ENCODE data around the gene PNN. TPM values are rescaled to one million over a fixed set of nuclear protein-coding genes. Genes with fewer than 3 reads are reported as not detected.

PNN gene
- total and polyA plus RNA-seq, 10 of the 15 experiments (the other 5 are each of a cell fraction or from before 2014, with no cell fraction given), result 44.2 to 166 (median 91.0) TPM

- no peak for TF ChIP-seq KLF5 (IDR thresholded peaks at IDR 0.05; ENCODE audit: partially characterized antibody)
- TF ChIP-seq, protein P1, sequence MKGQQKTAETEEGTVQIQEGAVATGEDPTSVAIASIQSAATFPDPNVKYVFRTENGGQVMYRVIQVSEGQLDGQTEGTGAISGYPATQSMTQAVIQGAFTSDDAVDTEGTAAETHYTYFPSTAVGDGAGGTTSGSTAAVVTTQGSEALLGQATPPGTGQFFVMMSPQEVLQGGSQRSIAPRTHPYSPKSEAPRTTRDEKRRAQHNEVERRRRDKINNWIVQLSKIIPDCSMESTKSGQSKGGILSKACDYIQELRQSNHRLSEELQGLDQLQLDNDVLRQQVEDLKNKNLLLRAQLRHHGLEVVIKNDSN (IDR thresholded peaks at IDR 0.05; ENCODE audit: borderline replicate concordance, extremely low read length, insufficient read depth, low read depth, low read length), result peak; percentile 34
- TF ChIP-seq MXI1 (IDR thresholded peaks at IDR 0.05; ENCODE audit: low read depth, low read length), result no peak; the same call in 1 of the 2 replicates
- TF ChIP-seq TCF7 (IDR thresholded peaks at IDR 0.05; ENCODE audit: borderline replicate concordance), result 0 out of 2 replicates have a peak, but pooled peaks have one; percentile 21
- peak; percentile 49 for TF ChIP-seq LARP7 (IDR thresholded peaks at IDR 0.05)
- TF ChIP-seq, protein P2, sequence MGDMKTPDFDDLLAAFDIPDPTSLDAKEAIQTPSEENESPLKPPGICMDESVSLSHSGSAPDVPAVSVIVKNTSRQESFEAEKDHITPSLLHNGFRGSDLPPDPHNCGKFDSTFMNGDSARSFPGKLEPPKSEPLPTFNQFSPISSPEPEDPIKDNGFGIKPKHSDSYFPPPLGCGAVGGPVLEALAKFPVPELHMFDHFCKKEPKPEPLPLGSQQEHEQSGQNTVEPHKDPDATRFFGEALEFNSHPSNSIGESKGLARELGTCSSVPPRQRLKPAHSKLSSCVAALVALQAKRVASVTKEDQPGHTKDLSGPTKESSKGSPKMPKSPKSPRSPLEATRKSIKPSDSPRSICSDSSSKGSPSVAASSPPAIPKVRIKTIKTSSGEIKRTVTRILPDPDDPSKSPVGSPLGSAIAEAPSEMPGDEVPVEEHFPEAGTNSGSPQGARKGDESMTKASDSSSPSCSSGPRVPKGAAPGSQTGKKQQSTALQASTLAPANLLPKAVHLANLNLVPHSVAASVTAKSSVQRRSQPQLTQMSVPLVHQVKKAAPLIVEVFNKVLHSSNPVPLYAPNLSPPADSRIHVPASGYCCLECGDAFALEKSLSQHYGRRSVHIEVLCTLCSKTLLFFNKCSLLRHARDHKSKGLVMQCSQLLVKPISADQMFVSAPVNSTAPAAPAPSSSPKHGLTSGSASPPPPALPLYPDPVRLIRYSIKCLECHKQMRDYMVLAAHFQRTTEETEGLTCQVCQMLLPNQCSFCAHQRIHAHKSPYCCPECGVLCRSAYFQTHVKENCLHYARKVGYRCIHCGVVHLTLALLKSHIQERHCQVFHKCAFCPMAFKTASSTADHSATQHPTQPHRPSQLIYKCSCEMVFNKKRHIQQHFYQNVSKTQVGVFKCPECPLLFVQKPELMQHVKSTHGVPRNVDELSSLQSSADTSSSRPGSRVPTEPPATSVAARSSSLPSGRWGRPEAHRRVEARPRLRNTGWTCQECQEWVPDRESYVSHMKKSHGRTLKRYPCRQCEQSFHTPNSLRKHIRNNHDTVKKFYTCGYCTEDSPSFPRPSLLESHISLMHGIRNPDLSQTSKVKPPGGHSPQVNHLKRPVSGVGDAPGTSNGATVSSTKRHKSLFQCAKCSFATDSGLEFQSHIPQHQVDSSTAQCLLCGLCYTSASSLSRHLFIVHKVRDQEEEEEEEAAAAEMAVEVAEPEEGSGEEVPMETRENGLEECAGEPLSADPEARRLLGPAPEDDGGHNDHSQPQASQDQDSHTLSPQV (IDR thresholded peaks at IDR 0.05), result no peak
- TF ChIP-seq, protein P3, sequence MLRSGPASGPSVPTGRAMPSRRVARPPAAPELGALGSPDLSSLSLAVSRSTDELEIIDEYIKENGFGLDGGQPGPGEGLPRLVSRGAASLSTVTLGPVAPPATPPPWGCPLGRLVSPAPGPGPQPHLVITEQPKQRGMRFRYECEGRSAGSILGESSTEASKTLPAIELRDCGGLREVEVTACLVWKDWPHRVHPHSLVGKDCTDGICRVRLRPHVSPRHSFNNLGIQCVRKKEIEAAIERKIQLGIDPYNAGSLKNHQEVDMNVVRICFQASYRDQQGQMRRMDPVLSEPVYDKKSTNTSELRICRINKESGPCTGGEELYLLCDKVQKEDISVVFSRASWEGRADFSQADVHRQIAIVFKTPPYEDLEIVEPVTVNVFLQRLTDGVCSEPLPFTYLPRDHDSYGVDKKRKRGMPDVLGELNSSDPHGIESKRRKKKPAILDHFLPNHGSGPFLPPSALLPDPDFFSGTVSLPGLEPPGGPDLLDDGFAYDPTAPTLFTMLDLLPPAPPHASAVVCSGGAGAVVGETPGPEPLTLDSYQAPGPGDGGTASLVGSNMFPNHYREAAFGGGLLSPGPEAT (IDR thresholded peaks at IDR 0.05; ENCODE audit: low read depth), result no peak
- TF ChIP-seq MAX (IDR thresholded peaks at IDR 0.05; ENCODE audit: low read depth, low read length), result 0 out of 2 replicates have a peak, but pooled peaks have one; percentile 31
- no peak for TF ChIP-seq YY1 (IDR thresholded peaks at IDR 0.05; ENCODE audit: low read depth, low read length)
- TF ChIP-seq CBFB (IDR thresholded peaks at IDR 0.05; ENCODE audit: low read depth), result no peak
- no peak for TF ChIP-seq EZH2 (IDR thresholded peaks at IDR 0.05; ENCODE audit: borderline replicate concordance, control insufficient read depth, low read depth, low read length)
- no peak for TF ChIP-seq PAX5 (IDR thresholded peaks at IDR 0.05; ENCODE audit: borderline replicate concordance, low read depth, low read length)
- TF ChIP-seq PAX8 (IDR thresholded peaks at IDR 0.05), result no peak
- TF ChIP-seq MYC (IDR thresholded peaks at IDR 0.05; ENCODE audit: insufficient read depth, insufficient read length, insufficient replicate concordance, low read length, severe bottlenecking), result peak; percentile 74
- no peak for TF ChIP-seq CHD2 (IDR thresholded peaks at IDR 0.05; ENCODE audit: borderline replicate concordance, low read depth, low read length)
- 0 out of 4 replicates have a peak, but pooled peaks of 1 of the 2 experiments have one; percentile 30 for TF ChIP-seq BHLHE40 (IDR thresholded peaks at IDR 0.05; ENCODE audit: borderline replicate concordance in 1 of 2, low read depth in 2 of 2, low read length in 1 of 2)
- no peak for TF ChIP-seq CEBPB (IDR thresholded peaks at IDR 0.05; ENCODE audit: borderline replicate concordance in 1 of 2, low read depth in 2 of 2, low read length in 2 of 2)
- TF ChIP-seq GABPA (IDR thresholded peaks at IDR 0.05; ENCODE audit: low read depth), result peak; percentile 44; the same call in 1 of the 2 replicates
Observed at GRCh38 chr14:39175445-39176262, 600 bp downstream of the PNN start (continued).

Measured in GM12878 (cell line).